ENCODE data around the gene CYP4F11. TPM values are rescaled to one million over a fixed set of nuclear protein-coding genes. Genes with fewer than 3 reads are reported as not detected.
"Not testable (repeated sequence)": the region's sequence is repeated elsewhere in the genome, so short reads cannot be mapped to it uniquely, and the experiment has no call there.

Gene CYP4F11
- total RNA-seq, 1 donor from 2014 or later: not detected

- Histone ChIP-seq H2AFZ (replicated peaks) (no peak overlapping the region), H3K36me3 (no peaks in the 10 kb centered on the region), H3K4me2 (no peak overlapping the region), H3K9ac (no peak overlapping the region), H3K27ac (no peak overlapping the region), H3K4me3 (no peak overlapping the region), H3F3A (ENCODE audit: low read depth) (no peaks in the 10 kb centered on the region), H3K4me1 (no peaks in the 10 kb centered on the region), H3K79me2 (ENCODE audit: low read depth) (no peaks in the 10 kb centered on the region), H3K27me3 (no peaks in the 10 kb centered on the region), H3K9me3 (ENCODE audit: low read depth) (no peaks in the 10 kb centered on the region), H4K20me1 (ENCODE audit: low read depth) (no peaks in the 10 kb centered on the region)
- peaks cover 16% of the 10 kb centered on the region for H3K9me3 Mint-ChIP-seq
- H3K27ac Mint-ChIP-seq: no peak overlapping the region
- TF ChIP-seq EZH2phosphoT487 (IDR thresholded peaks at IDR 0.05): no peak
- no peak for TF ChIP-seq EZH2 (IDR thresholded peaks at IDR 0.05)
- TF ChIP-seq CTCF (IDR thresholded peaks at IDR 0.05): no peak
- H3K36me3 Mint-ChIP-seq: no peaks in the 10 kb centered on the region
- no peaks in the 10 kb centered on the region for H3K4me1 Mint-ChIP-seq
- H3K27me3 Mint-ChIP-seq (ENCODE audit: insufficient read depth, low read depth): peaks cover 4% of the 10 kb centered on the region
- H3K4me3 Mint-ChIP-seq: no peak overlapping the region
- DNase-seq (ENCODE audit: low spot score): no peak
These were observed 906 bp upstream of the CYP4F11 start for GRCh38 chr19:15935167-15935702.

- not testable (repeated sequence) for H3K9ac ChIP-seq; H2AFZ ChIP-seq (replicated peaks); H3K4me1 Mint-ChIP-seq; H3K4me1 ChIP-seq; H3K36me3 ChIP-seq; H3K27me3 ChIP-seq; H3F3A ChIP-seq (ENCODE audit: low read depth); H3K9me3 ChIP-seq (ENCODE audit: low read depth); H3K27ac Mint-ChIP-seq; H3K36me3 Mint-ChIP-seq; H3K27ac ChIP-seq; DNase-seq (ENCODE audit: low spot score); H3K79me2 ChIP-seq (ENCODE audit: low read depth); H3K4me3 ChIP-seq; H3K27me3 Mint-ChIP-seq (ENCODE audit: insufficient read depth, low read depth); H4K20me1 ChIP-seq (ENCODE audit: low read depth); H3K4me2 ChIP-seq; H3K4me3 Mint-ChIP-seq
- peaks cover 26% of the 10 kb centered on the region for H3K9me3 Mint-ChIP-seq
These were observed 483 bp downstream of the CYP4F11 start for GRCh38 chr19:15933761-15934331.

GRCh38 chr19:15928321-15928720 is 6.0 kb downstream of the CYP4F11 start:
- Histone ChIP-seq H3K36me3 (no peaks in the 10 kb centered on the region), H3K4me3 (no peak overlapping the region), H3F3A (ENCODE audit: low read depth) (no peaks in the 10 kb centered on the region), H2AFZ (replicated peaks) (no peak overlapping the region), H3K9me3 (ENCODE audit: low read depth) (peaks cover 3% of the 10 kb centered on the region), H3K4me1 (no peaks in the 10 kb centered on the region), H4K20me1 (ENCODE audit: low read depth) (no peaks in the 10 kb centered on the region), H3K27me3 (no peaks in the 10 kb centered on the region), H3K4me2 (no peak overlapping the region), H3K27ac (no peak overlapping the region), H3K79me2 (ENCODE audit: low read depth) (no peaks in the 10 kb centered on the region), H3K9ac (no peak overlapping the region)
- Mint-ChIP-seq H3K27ac (no peak overlapping the region), H3K9me3 (peaks cover 27% of the 10 kb centered on the region), H3K4me3 (no peak overlapping the region), H3K36me3 (no peaks in the 10 kb centered on the region), H3K27me3 (ENCODE audit: insufficient read depth, low read depth) (peaks cover 6% of the 10 kb centered on the region), H3K4me1 (no peaks in the 10 kb centered on the region)
- DNase-seq (ENCODE audit: low spot score): no peak
- no peak for TF ChIP-seq EZH2phosphoT487 (IDR thresholded peaks at IDR 0.05)

GRCh38 chr19:15926484-15926883 is 7.8 kb downstream of the CYP4F11 start:
- no peaks in the 10 kb centered on the region for H4K20me1 ChIP-seq (ENCODE audit: low read depth)
- no peaks in the 10 kb centered on the region for H3K36me3 Mint-ChIP-seq
- H3K27ac Mint-ChIP-seq: no peak overlapping the region
- H2AFZ ChIP-seq (replicated peaks): no peak overlapping the region
- peaks cover 27% of the 10 kb centered on the region for H3K9me3 Mint-ChIP-seq
- H3K4me1 Mint-ChIP-seq: no peaks in the 10 kb centered on the region
- no peak overlapping the region for H3K4me3 Mint-ChIP-seq
- H3F3A ChIP-seq (ENCODE audit: low read depth): no peaks in the 10 kb centered on the region
- no peak overlapping the region for H3K4me3 ChIP-seq
- TF ChIP-seq EZH2 (IDR thresholded peaks at IDR 0.05) (no peak), CTCF (IDR thresholded peaks at IDR 0.05) (no peak), EZH2phosphoT487 (IDR thresholded peaks at IDR 0.05) (no peak)
- no peaks in the 10 kb centered on the region for H3K27me3 ChIP-seq
- no peak overlapping the region for H3K4me2 ChIP-seq
- no peak for DNase-seq (ENCODE audit: low spot score)
- no peak overlapping the region for H3K9ac ChIP-seq
- H3K27me3 Mint-ChIP-seq (ENCODE audit: insufficient read depth, low read depth): peaks cover 6% of the 10 kb centered on the region
- no peaks in the 10 kb centered on the region for H3K4me1 ChIP-seq
- H3K9me3 ChIP-seq (ENCODE audit: low read depth): peaks cover 3% of the 10 kb centered on the region
- no peak overlapping the region for H3K27ac ChIP-seq
- no peaks in the 10 kb centered on the region for H3K36me3 ChIP-seq
- H3K79me2 ChIP-seq (ENCODE audit: low read depth): no peaks in the 10 kb centered on the region
